ENCODE measurements around the gene SNAP25.

DNA sequence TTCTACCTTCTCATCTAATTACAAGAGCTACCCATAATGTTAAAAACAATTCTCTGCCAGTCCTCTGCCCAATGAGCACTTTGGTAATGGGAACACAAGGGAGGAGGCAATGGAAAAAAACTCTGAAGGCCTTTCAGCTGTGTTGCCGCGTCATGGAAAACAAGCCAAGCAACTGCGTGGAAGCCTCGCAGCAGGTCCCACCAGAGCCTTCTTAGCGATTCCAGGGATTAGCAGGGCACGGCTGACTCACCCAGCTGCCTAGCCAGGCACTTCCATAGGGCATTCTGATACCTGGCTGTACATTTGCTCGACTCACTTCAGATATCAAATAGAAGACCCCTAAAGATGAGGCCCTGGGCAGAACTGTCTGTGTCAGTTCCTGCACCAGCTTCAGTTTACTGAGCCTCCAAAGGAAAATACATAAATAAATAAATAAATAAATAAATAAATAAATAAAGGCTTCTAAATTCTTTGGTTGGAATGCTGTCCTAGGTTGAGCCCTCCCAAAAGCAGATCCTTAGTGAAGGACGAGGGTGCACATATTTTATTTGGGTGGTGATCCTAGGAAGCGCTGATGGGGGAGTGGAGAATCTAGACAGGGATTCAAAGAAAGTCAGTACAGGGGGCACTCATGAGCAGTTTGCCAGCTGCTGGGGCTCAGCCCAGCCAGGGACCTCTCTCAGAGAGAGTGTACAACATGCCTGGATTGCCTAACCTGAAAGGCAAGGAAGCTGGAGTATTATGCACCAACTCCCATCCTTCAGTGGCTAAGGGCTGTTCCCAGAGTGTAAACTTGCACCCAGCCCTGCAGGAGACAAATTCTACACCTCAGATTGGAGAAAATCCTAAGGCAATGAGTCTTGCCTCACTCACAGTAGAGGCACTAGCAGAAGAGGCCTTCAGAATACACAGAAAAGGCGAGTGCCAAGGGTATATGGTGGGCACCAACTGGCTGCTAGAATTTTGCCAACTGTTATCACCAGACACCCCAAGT, 18.2 kb downstream of the SNAP25 start:
- TF ChIP-seq, protein P1, sequence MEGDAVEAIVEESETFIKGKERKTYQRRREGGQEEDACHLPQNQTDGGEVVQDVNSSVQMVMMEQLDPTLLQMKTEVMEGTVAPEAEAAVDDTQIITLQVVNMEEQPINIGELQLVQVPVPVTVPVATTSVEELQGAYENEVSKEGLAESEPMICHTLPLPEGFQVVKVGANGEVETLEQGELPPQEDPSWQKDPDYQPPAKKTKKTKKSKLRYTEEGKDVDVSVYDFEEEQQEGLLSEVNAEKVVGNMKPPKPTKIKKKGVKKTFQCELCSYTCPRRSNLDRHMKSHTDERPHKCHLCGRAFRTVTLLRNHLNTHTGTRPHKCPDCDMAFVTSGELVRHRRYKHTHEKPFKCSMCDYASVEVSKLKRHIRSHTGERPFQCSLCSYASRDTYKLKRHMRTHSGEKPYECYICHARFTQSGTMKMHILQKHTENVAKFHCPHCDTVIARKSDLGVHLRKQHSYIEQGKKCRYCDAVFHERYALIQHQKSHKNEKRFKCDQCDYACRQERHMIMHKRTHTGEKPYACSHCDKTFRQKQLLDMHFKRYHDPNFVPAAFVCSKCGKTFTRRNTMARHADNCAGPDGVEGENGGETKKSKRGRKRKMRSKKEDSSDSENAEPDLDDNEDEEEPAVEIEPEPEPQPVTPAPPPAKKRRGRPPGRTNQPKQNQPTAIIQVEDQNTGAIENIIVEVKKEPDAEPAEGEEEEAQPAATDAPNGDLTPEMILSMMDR (IDR thresholded peaks at IDR 0.05; ENCODE audit: insufficient read depth, low read length, poor library complexity, severe bottlenecking) = no peak
- no peak for TF ChIP-seq EZH2phosphoT487 (conservative IDR thresholded peaks at IDR 0.05; ENCODE audit: low read length)
